Measurements from ENCODE around the gene GHR. TPM values are rescaled to one million over a fixed set of nuclear protein-coding genes. Genes with fewer than 3 reads are reported as not detected.

GHR gene
- total RNA-seq, 2 donors from 2014 or later, result 0.27 to 1.2 TPM

GRCh38 chr5:42531611-42532010, 108.4 kb downstream of the GHR start:
- H3K27ac Mint-ChIP-seq, result no peak overlapping the region
- H3K9me3 Mint-ChIP-seq, result peaks cover 28% of the 10 kb centered on the region
- no peak for TF ChIP-seq CTCF (conservative IDR thresholded peaks at IDR 0.05)
- WGBS, 2 experiments (ENCODE audit: insufficient coverage in 1 of 2, insufficient read length in 1 of 2), result 93 to 100% methylated on average over 2 of the region's 2 CpGs
- no peaks in the 10 kb centered on the region for H3K4me1 Mint-ChIP-seq
- no peak for DNase-seq
- Histone ChIP-seq H3K27ac (ENCODE audit: low read depth, low read length) (no peak overlapping the region), H3K36me3 (ENCODE audit: control insufficient read depth, insufficient read depth, low read length) (no peaks in the 10 kb centered on the region), H3K4me1 (ENCODE audit: control insufficient read depth, insufficient read depth, low read length) (no peaks in the 10 kb centered on the region), H3K9ac (ENCODE audit: extremely low read depth, low read length, poor library complexity, severe bottlenecking) (no peak overlapping the region), H3K27me3 (ENCODE audit: control insufficient read depth, insufficient read depth, low read length, poor library complexity, severe bottlenecking) (no peaks in the 10 kb centered on the region), H3K4me3 (ENCODE audit: low read length) (no peak overlapping the region), H3K9me3 (ENCODE audit: control insufficient read depth, low read length) (peaks cover 23% of the 10 kb centered on the region)
- H3K27me3 Mint-ChIP-seq (ENCODE audit: insufficient read depth), result peaks cover 19% of the 10 kb centered on the region
- H3K36me3 Mint-ChIP-seq (ENCODE audit: low read depth), result peaks cover 4% of the 10 kb centered on the region
- no peak overlapping the region for H3K4me3 Mint-ChIP-seq

- Histone ChIP-seq H3K9me3 (ENCODE audit: control insufficient read depth, low read length) (peaks cover 42% of the 10 kb centered on the region), H3K4me1 (ENCODE audit: control insufficient read depth, insufficient read depth, low read length) (no peaks in the 10 kb centered on the region), H3K36me3 (ENCODE audit: control insufficient read depth, insufficient read depth, low read length) (no peaks in the 10 kb centered on the region), H3K27ac (ENCODE audit: low read depth, low read length) (no peak overlapping the region), H3K4me3 (ENCODE audit: low read length) (no peak overlapping the region), H3K9ac (ENCODE audit: extremely low read depth, low read length, poor library complexity, severe bottlenecking) (no peak overlapping the region), H3K27me3 (ENCODE audit: control insufficient read depth, insufficient read depth, low read length, poor library complexity, severe bottlenecking) (peaks cover 13% of the 10 kb centered on the region)
- Mint-ChIP-seq H3K9me3 (peaks cover 38% of the 10 kb centered on the region), H3K27me3 (ENCODE audit: insufficient read depth) (peaks cover 26% of the 10 kb centered on the region), H3K4me1 (peaks cover 6% of the 10 kb centered on the region), H3K36me3 (ENCODE audit: low read depth) (peaks cover 2% of the 10 kb centered on the region), H3K27ac (no peak overlapping the region), H3K4me3 (no peak overlapping the region)
- DNase-seq, result no peak
- no peak for TF ChIP-seq CTCF (conservative IDR thresholded peaks at IDR 0.05)
Measured at GRCh38 chr5:42542106-42542505, 118.9 kb downstream of the GHR start.

GRCh38 chr5:42543774-42544173, 120.5 kb downstream of the GHR start:
- H3K27me3 ChIP-seq (ENCODE audit: control insufficient read depth, insufficient read depth, low read length, poor library complexity, severe bottlenecking), result peaks cover 22% of the 10 kb centered on the region
- Mint-ChIP-seq H3K27ac (no peak overlapping the region), H3K36me3 (ENCODE audit: low read depth) (peaks cover 2% of the 10 kb centered on the region), H3K9me3 (peaks cover 25% of the 10 kb centered on the region), H3K4me1 (peaks cover 5% of the 10 kb centered on the region), H3K4me3 (no peak overlapping the region), H3K27me3 (ENCODE audit: insufficient read depth) (peaks cover 37% of the 10 kb centered on the region)
- no peak overlapping the region for H3K4me3 ChIP-seq (ENCODE audit: low read length)
- H3K27ac ChIP-seq (ENCODE audit: low read depth, low read length), result no peak overlapping the region
- WGBS, 2 experiments (ENCODE audit: insufficient coverage in 1 of 2, insufficient read length in 1 of 2), result 94 to 96% methylated on average over 2 to 3 of the region's 3 CpGs
- TF ChIP-seq CTCF (conservative IDR thresholded peaks at IDR 0.05), result no peak
- no peak overlapping the region for H3K9ac ChIP-seq (ENCODE audit: extremely low read depth, low read length, poor library complexity, severe bottlenecking)
- DNase-seq, result no peak
- H3K4me1 ChIP-seq (ENCODE audit: control insufficient read depth, insufficient read depth, low read length), result no peaks in the 10 kb centered on the region
- no peaks in the 10 kb centered on the region for H3K36me3 ChIP-seq (ENCODE audit: control insufficient read depth, insufficient read depth, low read length)
- peaks cover 30% of the 10 kb centered on the region for H3K9me3 ChIP-seq (ENCODE audit: control insufficient read depth, low read length)
